Measurements from ENCODE around the gene SHC3.
"Not testable (repeated sequence)": the region's sequence is repeated elsewhere in the genome, so short reads cannot be mapped to it uniquely, and the experiment has no call there.

SHC3 gene

DNA sequence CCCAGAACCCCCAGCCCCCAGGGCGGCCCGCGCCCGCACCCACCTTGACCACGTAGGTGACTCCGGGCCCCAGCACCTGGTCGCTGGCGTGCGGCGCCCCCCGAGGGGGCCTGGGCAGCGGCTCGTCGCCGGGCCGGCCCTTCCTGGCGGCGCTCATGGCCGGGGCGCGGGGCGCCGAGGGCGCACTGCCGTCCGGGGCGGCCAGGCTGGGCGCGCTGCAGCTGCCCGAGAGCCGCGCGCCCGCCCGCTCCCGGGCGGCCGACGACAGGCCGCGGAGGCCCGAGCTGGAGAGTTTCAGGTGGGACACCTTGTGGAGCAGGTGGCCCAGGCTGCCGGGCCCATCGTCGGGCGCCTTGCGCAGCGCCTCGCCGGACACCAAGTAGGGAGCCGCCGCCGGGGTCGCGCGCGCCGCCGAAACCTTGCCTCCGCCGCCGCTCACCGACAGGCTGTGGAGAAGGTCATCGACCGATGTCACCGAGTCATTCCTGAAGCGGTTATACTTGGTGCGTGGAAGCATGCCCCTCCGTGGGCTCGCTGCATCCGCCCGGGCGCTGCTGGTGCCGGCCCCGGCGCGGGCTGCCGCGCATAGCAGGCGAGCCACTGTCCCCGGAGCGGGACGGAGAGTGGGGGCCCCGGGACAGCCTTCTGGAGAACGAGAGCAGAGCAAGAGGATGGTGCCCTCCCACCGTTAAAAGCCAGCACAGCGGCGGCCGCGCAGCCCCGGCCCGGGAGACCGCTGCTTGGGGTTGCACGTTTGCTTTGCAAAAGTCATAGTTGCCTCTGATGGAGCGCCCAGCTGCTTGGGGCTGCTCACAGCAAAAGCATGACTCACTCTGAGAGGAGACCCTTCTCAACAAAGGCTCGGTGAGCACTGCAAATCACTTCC lies at the start of gene SHC3:
TSS of gene SHC3 (minus strand) at position 875 of the 886 bp plus-strand sequence. CDS start at position 517, 358 bp downstream.
- no peak for DNase-seq

- no peak for DNase-seq
Measured at GRCh38 chr9:89225991-89226471, 47.4 kb upstream of the SHC3 start.

- DNase-seq = no peak
Measured at GRCh38 chr9:89225587-89225986, 47.0 kb upstream of the SHC3 start.

GRCh38 chr9:89225036-89225435 lies 46.4 kb upstream of the SHC3 start:
- DNase-seq = no peak

DNA sequence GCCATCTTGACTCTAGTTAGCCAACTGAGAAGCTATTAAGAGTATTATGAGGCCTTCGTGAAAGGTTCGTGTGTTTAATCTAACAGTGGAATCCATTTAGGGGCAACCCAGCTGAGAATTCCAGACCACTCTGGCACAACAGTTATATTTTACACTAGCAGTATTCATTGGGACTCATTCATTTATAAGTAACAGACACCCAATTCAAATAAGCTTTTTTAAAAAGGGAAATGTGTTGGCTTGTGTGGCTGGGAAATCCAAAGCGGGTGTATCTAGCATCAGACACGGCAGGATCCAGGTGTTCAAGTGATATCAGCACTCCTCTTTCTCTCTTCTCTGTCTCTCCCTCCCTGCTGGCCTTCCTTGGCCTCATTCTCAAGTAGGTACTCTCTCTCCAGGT lies 46.0 kb upstream of the SHC3 start:
- no peak for DNase-seq

- no peak for DNase-seq
Measured at GRCh38 chr9:89223396-89223977, 44.9 kb upstream of the SHC3 start.

DNA sequence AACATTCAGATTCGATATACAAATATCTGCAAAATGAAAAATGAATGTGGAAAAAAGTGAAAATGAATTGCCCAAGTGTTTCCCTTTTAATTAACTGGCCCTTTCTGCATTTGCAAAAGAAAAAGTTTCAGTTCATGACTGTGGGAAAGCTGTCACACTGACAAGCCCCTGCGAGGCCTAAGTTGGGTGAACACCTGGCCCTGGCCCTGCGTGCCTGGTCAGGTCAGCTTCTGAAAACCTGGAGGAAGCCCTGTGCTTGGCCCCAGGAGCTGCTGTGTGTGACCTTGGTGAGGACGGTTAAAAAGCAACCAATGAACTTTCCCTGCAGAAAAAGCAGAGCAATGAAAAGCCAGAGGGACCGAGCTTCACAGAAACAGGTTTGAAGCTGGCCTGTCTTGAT lies 41.0 kb upstream of the SHC3 start:
- no peak for DNase-seq

GRCh38 chr9:89218040-89218928 lies 39.7 kb upstream of the SHC3 start:
- DNase-seq = no peak

DNA sequence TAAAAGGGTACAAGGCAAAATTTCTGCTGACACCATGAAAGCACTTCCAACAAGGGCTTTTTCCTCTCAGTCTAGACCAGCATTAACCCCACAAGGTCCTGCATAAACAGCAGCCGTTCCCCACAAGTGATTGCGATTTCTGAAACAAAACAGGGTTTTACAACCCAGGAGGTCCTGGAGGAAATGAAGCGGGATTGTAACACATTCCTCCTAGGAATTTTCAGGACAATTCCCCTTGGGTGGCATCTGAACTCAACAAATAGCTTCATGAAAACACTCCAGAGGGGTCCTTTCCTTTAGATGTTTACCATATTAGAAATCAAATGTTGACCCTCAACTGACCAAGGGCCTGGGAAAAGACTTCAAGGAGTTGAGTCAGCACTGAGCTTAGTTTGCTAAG lies 36.7 kb upstream of the SHC3 start:
- DNase-seq = no peak

DNA sequence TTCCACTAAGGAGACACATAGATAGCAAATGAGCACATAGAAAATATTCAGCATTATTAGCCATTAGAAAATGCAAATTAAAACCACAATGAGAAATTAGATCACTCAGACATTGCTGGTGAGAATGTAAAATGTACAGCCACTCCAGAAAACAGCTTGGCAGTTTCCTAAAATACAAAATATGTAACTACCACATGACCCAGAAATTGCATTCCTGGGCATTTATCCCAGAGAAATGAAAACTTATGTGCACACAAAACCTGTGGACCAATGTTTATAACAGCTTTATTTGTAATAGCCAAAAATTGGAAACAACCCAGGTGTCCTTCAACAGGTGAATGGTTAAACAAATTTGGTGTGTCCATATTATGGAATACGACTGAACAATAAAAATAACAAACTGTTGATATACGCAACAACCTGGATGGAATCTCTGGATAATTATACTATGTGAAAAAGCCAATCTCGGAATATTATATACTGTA lies 34.8 kb upstream of the SHC3 start:
- no peak for DNase-seq

GRCh38 chr9:89212171-89212570 lies 33.6 kb upstream of the SHC3 start:
- peak; percentile 8 to 48 for DNase-seq

GRCh38 chr9:89209311-89209710 lies 30.7 kb upstream of the SHC3 start:
- not testable (repeated sequence) for DNase-seq

DNA sequence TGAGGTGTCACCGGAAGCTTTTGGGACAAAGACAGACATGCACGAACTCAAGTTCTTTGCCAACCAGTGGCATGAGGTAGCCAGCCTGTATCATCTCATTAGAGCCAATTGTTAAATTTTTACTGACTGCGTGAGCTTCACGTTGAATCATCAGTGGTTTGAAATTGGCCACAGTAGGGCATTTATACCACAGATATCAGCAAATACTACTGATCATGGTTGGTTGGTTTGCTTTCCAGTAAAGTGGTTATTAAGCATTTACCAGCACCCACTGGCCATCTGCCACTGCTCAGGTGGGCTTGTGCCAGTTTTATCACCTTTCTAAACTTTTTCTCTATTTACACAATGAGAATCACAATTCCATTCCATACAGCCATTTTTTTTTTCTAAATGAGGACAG lies 28.4 kb upstream of the SHC3 start:
- no peak for DNase-seq

- DNase-seq = peak; percentile 42 to 63
Measured at GRCh38 chr9:89204801-89205200, 26.2 kb upstream of the SHC3 start.

GRCh38 chr9:89195131-89195797 lies 16.6 kb upstream of the SHC3 start:
- no peak for DNase-seq

- no peak for DNase-seq
Measured at GRCh38 chr9:89194421-89195130, 16.0 kb upstream of the SHC3 start.

DNA sequence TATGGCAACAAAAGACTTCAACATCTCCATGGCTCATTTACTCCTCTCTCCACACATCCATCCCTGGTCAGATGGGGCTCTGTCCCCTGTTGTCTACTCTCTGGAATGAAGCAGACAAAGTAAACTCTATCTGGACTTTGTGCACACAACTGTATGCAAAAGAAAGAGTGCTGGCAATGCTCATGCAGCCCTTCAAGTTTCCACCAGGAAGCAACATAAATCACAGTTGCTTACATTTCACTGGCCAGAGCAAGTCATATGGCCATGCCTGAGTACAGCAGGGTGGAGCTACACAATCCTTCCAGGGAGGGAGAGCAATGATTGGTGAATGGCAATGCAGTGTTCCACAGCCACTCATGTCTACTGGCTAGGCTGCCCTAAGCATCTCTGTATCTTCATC lies 12.4 kb upstream of the SHC3 start:
- DNase-seq = no peak

DNA sequence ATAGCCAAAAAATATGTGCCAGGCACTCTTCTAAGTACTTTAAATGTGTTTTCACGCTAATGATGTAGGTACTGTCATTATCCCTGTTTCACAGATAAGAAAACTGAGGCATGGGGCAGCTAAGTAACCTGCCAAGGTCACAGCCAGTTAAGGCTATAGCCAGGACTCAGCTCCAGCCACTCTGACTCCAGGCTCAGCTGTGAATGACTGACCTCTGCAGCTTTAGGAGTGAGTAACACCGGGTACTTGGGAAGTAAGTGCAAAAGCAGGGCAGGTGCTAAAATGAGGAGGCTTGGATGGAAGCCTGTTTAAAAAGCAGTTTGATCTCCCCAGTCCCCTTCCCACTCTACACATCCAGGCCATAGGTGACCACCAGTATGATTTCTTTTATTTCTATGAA lies 10.6 kb upstream of the SHC3 start:
- DNase-seq = no peak

DNA sequence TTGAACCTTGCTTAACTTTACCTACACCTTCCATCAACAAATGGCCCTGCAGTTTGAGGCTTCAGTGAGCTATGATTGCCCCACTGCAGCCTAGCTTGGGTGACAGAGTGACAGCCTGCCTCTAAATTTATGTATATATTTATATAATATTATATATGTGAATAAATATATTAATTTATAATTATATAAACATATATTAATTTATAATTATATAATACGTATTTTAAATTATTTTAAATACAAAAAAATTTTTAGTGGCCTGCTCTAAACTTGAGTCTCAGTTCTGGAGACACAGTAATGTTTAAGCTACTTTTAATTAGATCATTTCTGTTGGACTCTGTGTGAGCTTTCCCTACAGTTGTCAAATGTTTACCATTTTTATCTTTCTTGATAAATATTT lies 9.3 kb upstream of the SHC3 start:
- no peak for DNase-seq

- DNase-seq = no peak
Measured at GRCh38 chr9:89187541-89187940, 8.9 kb upstream of the SHC3 start.

- no peak for DNase-seq
Measured at GRCh38 chr9:89186960-89187359, 8.3 kb upstream of the SHC3 start.

DNA sequence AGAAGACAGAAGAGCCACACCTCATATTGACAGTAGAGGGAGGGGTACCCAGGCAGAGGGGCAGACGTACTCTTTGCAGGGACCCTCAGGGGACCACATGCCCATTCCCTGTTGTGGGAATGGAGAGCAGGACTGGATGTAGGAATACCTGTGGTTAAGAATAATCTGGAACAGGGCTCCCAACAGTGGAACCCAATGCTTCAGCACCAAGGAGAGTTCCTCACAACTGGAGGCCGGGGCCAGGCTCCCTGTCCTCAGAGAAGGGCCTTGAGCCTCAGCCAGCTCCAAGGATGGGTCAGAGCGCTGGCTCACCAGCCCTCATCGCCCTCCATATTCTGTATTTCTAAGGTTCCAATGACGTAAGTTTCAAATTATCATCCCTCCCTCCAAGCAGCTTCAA lies 7.4 kb upstream of the SHC3 start:
- DNase-seq = no peak
